H1 (cell line): ENCODE measurements around the gene TCF7L1. TPM values are rescaled to one million over a fixed set of nuclear protein-coding genes. Genes with fewer than 3 reads are reported as not detected.

ENCODE experiments used
- ATF2 ChIP-seq: IDR thresholded peaks from 2 replicates; pipeline ENCODE4 v1.6.1; 2012; ENCODE audit warnings: low read length, inconsistent platforms
- CBX5 ChIP-seq: fragments of 300-800, 300-1000 bp; sonication (generic); IDR thresholded peaks from 2 replicates; pipeline ENCODE4 v1.7.1; 2016; ENCODE audit warnings: antibody characterized with exemption, low read length, low read depth
- CHD1 ChIP-seq: IDR thresholded peaks from 2 replicates; pipeline ENCODE4 v1.6.1; 2012; ENCODE audit warnings: low read depth, low read length, improper control_type of control experiment
- GTF2F1 ChIP-seq: IDR thresholded peaks from 2 replicates; pipeline ENCODE4 v1.6.1; 2012; ENCODE audit warnings: low read depth, low read length, improper control_type of control experiment, borderline replicate concordance
- HDAC2 ChIP-seq, 2 experiments: fragments of 300-600 bp in 1 of 2; sonication (generic) in 1 of 2; IDR thresholded peaks; 2 replicates each; pipeline ENCODE4 v1.6.1; 2011 to 2012; ENCODE audit warnings: low read depth in 2 of 2, low read length in 2 of 2, mild to moderate bottlenecking in 2 of 2, moderate library complexity in 2 of 2, borderline replicate concordance in 1 of 2, inconsistent platforms in 1 of 2
- KDM4A ChIP-seq: IDR thresholded peaks from one replicate; pipeline ENCODE4 v1.7.1; 2012; ENCODE audit warnings: low read depth, mild to moderate bottlenecking, moderate library complexity, low read length, inconsistent platforms; ENCODE audit not compliant: severe bottlenecking
- polyA plus RNA-seq, 7 experiments: library from polyadenylated mRNA; depleted of rRNA in 3 of 7; stranded (reverse) in 5 of 7; unstranded in 2 of 7; fragments of >200 nt in 5 of 7; fragments of 200-250 nt in 2 of 7; gene quantifications; 1 replicate in 5 of 7; 2 replicates in 1 of 7; 4 replicates in 1 of 7; pipeline versions ENCODE4 v1.2.1 to v1.2.3, GENCODE V29; 2011 to 2013; ENCODE audit warnings: missing spikeins in 2 of 7, mixed read lengths in 2 of 7
- total RNA-seq: library from RNA; stranded (reverse); fragmentation: NEBNext Ultra II Directional; extraction: Animal tissue kit (Norgen Biotek cat#: 25700); gene quantifications from 2 replicates; pipeline ENCODE4 v1.2.1, GENCODE V29; 2021

TCF7L1 gene
- total and polyA plus RNA-seq, 2 of the 8 experiments (the other 6 are each of a cell fraction or from before 2014, with no cell fraction given) = 27.5 to 108 TPM

- TF ChIP-seq ATF2 (no peak), HDAC2 (IDR thresholded peaks at IDR 0.05; ENCODE audit: borderline replicate concordance in 1 of 2, low read depth in 2 of 2, low read length in 2 of 2) (no peak), CHD1 (no peak), KDM4A (no peak), GTF2F1 (no peak), CBX5 (no peak)
These were observed 153.7 kb downstream of the TCF7L1 start (continued) for GRCh38 chr2:85286918-85287317.
